Ishikawa (cell line): ENCODE results near the gene TRPC4AP.

ENCODE experiments used
- CEBPB ChIP-seq: IDR thresholded peaks from 2 replicates; pipeline ENCODE4 v1.6.1; 2012
- CREB1 ChIP-seq: IDR thresholded peaks from 2 replicates; pipeline ENCODE4 v1.6.1; 2012; ENCODE audit warnings: low read depth
- EGR1 ChIP-seq: IDR thresholded peaks from 2 replicates; pipeline ENCODE4 v1.6.1; 2012
- EP300 ChIP-seq: IDR thresholded peaks from 2 replicates; pipeline ENCODE4 v1.6.1; 2012; ENCODE audit warnings: borderline replicate concordance
- FOXM1 ChIP-seq: IDR thresholded peaks from 2 replicates; pipeline ENCODE4 v1.6.1; 2012; ENCODE audit warnings: low read depth, borderline replicate concordance
- NFIC ChIP-seq: IDR thresholded peaks from 2 replicates; pipeline ENCODE4 v1.6.1; 2012
- RAD21 ChIP-seq: IDR thresholded peaks from 2 replicates; pipeline ENCODE4 v1.6.1; 2012; ENCODE audit warnings: low read depth
- TAF1 ChIP-seq: IDR thresholded peaks from 2 replicates; pipeline ENCODE4 v1.6.1; 2012; ENCODE audit warnings: low read depth, mild to moderate bottlenecking
- TCF12 ChIP-seq: IDR thresholded peaks from 2 replicates; pipeline ENCODE4 v1.6.1; 2012; ENCODE audit warnings: low read depth
- TEAD4 ChIP-seq: IDR thresholded peaks from 2 replicates; pipeline ENCODE4 v1.6.1; 2012
- YY1 ChIP-seq: IDR thresholded peaks from 2 replicates; pipeline ENCODE4 v1.6.1; 2012; ENCODE audit warnings: low read depth
- ZBTB7A ChIP-seq: IDR thresholded peaks from 2 replicates; pipeline ENCODE4 v1.6.1; 2012; ENCODE audit warnings: low read depth
- TF ChIP-seq, protein P1 (sequence below): IDR thresholded peaks from 2 replicates; pipeline ENCODE4 v1.6.1; 2012; ENCODE audit warnings: low read depth, mild to moderate bottlenecking
- TF ChIP-seq, protein P2 (sequence below): IDR thresholded peaks from 2 replicates; pipeline ENCODE4 v1.6.1; 2012
- TF ChIP-seq, protein P3 (sequence below): IDR thresholded peaks from 2 replicates; pipeline ENCODE4 v1.6.1; 2012

The TRPC4AP gene

DNA sequence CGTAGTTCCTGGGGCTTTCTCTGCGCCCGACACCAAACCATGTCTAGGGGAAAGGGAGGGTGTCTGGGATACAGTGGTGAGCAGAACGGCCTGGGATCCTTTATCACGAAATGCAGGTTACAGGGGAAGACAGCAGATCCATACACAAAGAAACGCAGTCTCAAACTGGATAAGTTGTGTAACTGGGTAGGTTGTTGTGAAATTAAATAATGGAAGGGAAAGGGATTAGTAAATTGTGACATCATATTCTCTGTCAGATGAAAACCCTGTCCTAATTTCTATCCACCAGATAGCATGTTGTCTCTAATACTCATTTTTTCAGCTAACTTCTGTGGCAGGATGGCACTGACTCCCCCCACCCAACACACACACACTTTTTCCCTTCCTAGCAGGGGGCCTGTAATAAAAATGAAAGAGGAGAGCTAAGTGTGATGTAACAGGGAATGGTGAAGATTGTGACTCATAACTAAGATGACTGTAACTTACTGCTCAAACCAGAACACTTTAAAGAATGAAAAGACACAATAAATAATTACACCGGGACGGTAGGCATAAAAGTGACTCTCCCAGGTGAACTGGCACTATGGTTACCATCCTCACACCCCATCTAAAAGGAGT is 769 bp upstream of the TRPC4AP start:
- TF ChIP-seq TEAD4 (no peak), TCF12 (no peak), RAD21 (no peak), TAF1 (no peak), YY1 (no peak), EP300 (no peak), CEBPB (no peak), NFIC (no peak), FOXM1 (no peak), EGR1 (no peak), ZBTB7A (no peak), CREB1 (no peak)
- TF ChIP-seq, protein P1, sequence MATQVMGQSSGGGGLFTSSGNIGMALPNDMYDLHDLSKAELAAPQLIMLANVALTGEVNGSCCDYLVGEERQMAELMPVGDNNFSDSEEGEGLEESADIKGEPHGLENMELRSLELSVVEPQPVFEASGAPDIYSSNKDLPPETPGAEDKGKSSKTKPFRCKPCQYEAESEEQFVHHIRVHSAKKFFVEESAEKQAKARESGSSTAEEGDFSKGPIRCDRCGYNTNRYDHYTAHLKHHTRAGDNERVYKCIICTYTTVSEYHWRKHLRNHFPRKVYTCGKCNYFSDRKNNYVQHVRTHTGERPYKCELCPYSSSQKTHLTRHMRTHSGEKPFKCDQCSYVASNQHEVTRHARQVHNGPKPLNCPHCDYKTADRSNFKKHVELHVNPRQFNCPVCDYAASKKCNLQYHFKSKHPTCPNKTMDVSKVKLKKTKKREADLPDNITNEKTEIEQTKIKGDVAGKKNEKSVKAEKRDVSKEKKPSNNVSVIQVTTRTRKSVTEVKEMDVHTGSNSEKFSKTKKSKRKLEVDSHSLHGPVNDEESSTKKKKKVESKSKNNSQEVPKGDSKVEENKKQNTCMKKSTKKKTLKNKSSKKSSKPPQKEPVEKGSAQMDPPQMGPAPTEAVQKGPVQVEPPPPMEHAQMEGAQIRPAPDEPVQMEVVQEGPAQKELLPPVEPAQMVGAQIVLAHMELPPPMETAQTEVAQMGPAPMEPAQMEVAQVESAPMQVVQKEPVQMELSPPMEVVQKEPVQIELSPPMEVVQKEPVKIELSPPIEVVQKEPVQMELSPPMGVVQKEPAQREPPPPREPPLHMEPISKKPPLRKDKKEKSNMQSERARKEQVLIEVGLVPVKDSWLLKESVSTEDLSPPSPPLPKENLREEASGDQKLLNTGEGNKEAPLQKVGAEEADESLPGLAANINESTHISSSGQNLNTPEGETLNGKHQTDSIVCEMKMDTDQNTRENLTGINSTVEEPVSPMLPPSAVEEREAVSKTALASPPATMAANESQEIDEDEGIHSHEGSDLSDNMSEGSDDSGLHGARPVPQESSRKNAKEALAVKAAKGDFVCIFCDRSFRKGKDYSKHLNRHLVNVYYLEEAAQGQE, result no peak
- TF ChIP-seq, protein P2, sequence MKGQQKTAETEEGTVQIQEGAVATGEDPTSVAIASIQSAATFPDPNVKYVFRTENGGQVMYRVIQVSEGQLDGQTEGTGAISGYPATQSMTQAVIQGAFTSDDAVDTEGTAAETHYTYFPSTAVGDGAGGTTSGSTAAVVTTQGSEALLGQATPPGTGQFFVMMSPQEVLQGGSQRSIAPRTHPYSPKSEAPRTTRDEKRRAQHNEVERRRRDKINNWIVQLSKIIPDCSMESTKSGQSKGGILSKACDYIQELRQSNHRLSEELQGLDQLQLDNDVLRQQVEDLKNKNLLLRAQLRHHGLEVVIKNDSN, result no peak
- TF ChIP-seq, protein P3, sequence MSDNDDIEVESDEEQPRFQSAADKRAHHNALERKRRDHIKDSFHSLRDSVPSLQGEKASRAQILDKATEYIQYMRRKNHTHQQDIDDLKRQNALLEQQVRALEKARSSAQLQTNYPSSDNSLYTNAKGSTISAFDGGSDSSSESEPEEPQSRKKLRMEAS, result no peak

DNA sequence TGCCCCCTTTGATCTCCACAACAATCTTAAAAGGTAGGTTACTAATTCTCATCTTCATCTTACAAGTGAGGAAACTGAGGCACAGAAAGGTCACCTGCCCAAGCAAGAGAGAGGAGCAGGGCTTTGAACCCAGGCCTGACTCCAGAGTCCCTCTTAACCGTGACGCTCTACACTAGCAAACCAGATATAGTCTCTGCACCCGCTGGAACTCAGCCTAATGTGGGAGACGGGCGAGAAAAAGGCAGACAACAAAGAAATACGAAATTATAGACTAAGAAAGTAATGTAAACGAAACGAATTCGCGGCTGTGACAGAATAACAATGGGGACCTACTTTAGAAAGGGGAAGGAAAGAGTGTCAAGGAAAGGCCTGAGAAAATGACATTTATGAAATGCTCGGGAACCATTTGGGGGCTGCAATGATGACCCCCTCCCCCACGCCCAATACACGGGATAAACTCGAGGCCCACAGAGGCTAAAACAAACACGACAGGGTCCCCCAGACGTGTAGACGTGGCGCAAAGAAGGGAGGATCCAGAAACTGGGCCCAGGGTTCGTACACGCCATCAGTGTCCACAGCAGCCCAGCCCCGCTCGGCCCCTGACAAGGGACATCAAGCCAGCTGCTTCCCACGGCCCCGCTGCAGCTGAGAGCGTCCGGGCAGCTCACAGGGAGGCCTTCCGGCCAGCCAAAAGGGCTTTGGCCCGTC is 637 bp downstream of the TRPC4AP start:
- TF ChIP-seq, protein P3, result peak; percentile 3; the same call in 1 of the 2 replicates
- TF ChIP-seq, protein P2, result no peak

DNA sequence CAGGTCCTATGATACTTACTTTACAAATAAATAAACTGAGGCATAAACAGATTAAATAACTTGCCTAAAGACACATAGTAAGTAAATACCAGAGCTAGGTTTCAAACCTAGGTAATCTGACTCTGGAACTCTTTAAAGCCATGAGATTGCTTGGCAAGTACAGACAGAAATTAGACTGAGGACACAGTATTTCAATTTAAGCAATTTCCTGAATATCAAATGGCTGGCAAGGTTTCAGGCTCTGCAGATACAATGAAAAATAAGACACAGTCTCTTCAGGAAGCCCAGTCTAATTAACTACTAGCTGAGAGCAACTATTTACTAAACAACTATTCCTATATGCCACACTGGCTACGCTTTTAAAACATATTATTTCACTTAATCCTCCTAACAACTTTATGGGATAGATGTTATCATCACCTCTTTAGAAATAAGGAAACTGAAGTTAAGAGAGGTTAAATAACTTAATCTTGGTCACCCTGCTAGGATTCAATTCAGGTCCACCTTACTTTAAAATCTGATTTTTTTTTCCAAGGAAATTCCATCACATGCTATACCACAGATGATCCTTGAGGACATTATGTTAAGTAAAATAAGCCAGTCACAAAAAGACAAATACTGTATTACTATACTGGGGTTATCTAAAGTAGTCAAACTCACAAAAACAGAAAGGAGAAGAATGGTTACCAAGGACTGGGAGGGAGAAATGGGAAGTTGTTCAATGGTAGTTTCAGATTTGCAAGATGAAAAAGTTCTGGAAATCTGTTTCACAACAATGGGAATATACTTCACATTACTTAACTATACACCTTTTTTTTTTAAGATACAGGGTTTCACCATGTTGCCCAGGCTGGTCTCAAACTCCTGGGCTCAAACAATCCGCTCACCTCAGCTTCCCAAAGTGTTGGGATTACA is 4.1 kb downstream of the TRPC4AP start:
- TF ChIP-seq, protein P2, result no peak
- TF ChIP-seq TCF12 (no peak), RAD21 (no peak), EP300 (no peak), TAF1 (no peak), EGR1 (no peak), ZBTB7A (no peak), YY1 (no peak), NFIC (no peak), CREB1 (no peak), TEAD4 (no peak)

DNA sequence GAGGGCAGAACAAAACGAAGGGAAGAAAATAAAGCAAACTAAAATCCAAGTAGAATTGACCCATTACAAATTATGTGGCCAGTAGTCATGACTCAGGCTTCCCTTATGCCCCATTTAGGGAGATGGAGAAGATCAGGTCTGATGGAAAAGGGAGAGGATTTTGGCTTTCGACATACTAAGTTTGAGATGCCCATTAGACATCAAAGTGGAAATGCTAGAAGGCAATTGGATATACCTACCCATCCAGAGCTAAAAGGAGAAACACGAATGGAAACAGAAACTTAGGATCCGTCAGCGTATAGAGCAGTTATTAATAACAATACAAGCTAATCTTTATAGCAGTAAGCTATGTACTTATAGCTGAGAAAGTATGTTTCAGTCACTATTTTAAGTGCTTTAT is 4.8 kb downstream of the TRPC4AP start:
- TF ChIP-seq FOXM1 (no peak), YY1 (no peak), RAD21 (no peak)

DNA sequence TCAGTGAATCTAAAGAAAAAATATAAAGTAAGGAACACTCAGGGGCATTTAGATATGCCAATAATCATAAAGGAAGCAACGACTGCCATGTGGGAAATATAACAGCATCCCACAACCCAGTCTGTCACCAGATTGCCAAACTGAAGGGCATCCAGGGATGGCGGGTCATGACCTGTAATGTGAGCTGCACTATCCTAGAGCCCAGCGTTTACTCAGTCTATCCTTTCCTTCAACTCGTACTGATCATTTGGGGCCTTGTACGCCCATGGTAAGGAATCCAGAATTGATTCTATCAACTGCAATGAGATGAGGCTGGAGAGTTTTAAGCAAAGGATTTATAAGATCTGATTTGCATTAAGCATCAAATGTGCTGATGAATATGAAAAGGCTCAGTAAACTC is 5.3 kb downstream of the TRPC4AP start:
- TF ChIP-seq TEAD4, result no peak
- TF ChIP-seq CREB1, result no peak
- TF ChIP-seq TCF12, result no peak
- TF ChIP-seq ZBTB7A, result no peak
- TF ChIP-seq, protein P2, result no peak

DNA sequence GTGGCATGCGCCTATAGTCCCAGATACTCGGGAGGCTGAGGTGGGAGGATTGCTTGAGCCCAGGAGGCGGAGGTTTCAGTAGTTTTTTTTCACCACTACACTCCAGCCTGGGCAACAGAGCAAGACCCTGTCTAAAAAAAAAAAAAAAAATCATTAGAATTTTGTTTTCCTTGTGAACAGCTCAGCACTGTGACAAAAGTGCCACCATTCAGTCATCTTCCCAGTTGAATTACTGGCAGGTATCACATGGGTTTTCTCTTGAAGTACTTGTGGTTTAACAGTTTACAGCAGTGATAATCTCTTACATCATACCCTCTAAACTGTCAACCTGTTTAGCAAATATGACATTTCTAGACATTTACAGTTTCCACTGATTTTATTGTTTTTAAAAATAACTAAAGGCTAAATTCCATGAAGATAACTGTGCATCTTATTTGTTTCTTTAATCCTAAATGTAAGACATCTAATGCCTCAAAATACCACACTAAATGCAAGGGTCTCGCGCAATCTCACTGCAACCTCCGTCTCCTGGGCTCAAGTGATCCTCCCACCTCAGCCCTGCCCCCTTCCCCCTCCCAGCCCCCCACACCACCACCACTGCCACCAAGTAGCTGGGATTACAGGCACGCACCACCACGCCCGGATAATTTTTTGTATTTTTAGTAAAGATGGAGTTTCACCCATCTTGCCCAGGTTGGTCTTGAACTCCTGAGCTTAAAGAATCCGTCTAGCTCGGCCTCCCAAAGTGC is 7.0 kb downstream of the TRPC4AP start:
- TF ChIP-seq, protein P2, result no peak
- TF ChIP-seq CEBPB (no peak), RAD21 (no peak), TEAD4 (no peak), TAF1 (no peak), EGR1 (no peak), TCF12 (no peak), CREB1 (no peak)
- TF ChIP-seq, protein P3, result no peak
